ENCODE data around the gene BABAM1.
A peak's percentile ranks its signal among the peaks of the same experiment; 100 is the strongest.
"Not testable (repeated sequence)": the region's sequence is repeated elsewhere in the genome, so short reads cannot be mapped to it uniquely, and the experiment has no call there.

BABAM1 gene

DNA sequence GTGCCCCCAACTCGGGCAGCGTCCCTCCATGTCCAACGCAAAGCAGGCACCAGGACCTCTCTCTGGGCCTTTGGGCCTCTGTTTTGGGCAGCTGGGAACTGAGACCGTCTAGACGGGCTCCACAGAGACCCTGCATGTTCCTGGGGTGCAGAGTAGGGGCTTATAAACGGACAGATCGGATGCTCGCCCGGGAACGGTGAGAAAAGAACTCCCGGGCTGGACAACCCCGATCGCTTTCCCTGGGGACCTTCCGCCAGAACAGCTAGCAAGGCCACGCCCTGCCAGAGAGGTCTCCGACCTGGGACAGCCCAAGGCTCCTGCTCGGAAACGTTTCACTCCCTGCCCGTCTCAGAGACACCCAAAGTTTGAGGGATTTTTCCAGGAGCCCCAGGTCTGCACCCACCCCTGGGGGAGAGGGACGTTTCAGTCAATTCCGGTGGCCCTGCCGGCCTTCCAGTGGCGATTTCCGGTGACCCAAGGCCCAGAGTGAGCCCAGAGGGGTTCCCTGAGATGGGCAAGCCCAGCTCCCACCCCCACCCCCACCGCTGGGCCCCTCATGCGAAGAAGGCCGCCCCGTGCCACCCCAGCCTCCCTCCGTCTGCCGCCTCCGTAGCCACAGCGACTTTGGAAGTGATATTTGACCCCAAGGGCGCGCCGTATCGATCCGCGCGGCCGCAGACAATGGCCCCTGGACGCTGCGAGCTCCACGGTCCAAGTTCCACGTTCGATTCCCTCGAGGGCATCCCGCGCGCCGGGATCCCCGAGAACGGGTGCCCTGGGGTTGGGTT lies 23.2 kb upstream of the BABAM1 start:
- no peak for DNase-seq

DNA sequence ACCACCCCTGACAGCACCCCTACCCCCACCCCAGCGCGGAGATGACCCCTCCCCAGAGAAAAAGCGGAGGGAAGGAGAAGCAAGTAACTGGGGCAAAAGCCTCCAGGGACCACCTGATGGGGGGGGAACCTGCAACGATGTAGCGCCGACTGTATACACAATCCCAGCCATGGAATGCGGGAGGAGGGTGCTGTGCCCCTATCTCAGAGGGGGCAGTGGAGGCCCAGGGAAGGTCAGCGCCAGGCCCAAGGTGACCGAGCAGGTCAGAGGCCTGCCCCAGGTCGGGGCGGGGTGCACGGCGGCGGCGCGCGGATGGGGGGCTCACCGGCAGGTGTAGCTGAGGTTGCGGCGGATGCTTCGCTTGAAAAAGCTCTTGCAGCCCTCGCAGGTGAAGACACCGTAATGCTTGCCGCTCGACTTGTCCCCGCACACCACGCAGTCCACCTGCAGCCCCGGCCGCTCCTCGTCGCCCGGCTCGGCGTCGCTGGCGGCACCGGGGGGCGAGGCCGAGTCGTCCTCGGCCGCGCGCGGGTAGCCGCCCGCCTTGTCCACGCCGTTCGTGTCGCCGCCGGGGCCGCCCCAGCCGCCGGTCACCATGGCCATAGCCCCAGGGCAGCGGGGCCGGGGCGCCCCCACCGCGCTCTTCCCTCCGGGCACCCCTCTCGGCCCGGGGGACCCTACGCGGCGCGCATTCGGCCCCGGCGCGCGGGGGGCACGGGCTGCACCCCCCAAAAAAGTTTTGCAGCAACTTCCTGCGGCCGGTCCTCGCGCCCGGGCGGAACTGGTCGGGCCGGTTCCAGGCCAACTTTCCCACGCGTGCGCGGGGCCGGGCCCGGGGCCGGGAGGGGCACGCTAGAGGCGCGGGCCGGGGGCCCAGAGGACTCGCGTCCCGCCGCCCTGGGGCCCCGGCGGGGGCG lies 22.4 kb upstream of the BABAM1 start:
- no peak for DNase-seq

DNA sequence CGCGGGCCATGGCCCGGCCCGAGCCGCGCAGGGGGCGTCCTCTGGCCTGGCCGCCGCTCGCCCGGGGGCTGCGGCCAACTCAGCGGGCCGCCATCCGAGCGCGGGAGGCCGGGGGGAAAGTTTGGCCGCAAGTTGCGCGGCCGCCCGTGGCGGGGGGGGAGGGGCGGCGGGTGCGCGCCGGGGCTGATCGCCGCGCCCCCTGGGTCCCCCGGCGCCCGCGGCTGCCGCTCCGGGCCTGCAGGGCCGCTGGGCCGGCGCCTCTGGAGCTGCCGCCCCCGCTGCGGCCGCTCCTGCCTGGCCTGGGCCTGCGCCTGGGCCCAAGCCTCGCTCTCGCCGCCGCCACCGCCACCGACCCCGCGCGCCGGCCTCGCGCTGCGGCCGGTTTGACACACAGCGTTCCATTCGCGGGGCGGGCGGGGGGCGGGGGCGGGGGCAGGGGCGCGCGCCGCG lies 21.7 kb upstream of the BABAM1 start, which contains the start of gene NR2F6:
Gene NR2F6 (minus strand): TSS at position 385 of the 450 bp plus-strand sequence. CDS start 699 bp downstream, outside the sequence.
- no peak for DNase-seq

DNA sequence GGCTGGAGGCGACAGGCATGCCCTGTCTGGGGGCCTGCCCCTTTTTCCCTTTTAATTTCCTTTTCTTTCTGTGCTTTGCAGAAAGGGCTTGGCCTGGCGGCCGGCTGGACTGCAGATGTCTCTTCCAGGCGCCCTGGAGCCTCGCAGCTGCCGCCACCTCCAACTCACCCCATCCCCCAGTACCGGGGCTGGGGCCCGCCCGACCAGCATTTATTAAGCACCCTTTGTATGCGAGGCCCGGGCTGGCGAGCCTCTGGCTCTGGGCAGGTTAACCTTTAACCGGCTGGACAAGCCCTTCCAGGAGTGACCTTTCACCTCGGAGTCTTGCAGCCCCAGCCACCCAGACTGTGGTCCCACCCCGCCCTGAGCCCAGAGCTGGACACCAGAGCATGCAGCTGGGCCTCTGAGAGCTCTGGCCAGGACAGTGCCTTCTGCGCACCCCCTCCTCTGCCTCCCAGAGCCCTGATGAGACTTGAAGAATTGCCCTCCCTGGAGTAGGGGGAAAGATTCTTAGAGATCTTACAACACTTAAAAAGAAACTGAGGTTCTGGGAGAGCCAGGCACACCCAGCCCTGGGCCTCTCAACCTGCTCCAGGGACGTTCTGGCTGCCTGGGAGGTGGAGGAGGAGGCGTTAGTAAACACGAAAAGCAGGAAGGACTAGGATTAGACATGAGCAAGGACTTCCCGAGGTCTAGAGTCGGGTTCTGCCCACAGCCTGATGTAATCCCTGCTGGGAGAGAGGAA lies 20.4 kb upstream of the BABAM1 start:
- no peak for DNase-seq

DNA sequence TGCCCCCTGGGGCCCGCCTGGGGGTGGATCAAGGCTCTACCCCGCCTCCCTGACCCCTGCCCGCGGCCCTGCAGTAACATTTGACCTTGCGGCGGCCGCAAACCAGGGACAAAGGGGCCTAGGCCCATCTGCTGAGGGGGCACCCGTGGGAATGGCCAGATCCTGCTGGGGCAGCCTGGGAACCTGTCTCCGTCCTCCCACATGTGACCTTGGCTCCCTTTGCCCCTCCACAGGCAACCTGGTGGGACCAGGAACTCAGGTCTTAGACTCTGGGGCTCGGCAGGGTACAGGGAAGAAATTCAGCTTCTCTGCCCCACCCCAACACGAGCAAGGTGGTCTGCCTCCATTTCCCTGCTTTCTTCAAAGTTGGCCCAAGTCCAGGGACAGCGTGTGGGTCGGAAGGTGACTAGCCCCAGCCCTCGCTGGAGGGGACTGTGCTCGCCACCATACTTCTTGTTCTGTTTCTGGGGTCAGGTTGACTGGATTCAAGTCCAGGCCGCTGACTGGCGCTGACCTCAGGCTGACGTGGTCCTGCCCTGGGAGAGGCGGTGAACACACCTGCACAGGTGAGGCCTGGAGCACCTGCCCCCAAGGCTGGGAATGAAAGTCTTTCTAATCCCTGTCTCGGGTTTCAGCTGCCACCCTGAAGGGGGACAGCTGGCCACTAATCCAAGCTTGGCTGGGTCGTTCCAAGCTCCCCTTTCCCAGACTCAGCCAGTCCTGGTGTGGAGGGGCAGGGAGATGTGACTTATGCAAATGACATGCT lies 19.0 kb upstream of the BABAM1 start:
- no peak for DNase-seq

DNA sequence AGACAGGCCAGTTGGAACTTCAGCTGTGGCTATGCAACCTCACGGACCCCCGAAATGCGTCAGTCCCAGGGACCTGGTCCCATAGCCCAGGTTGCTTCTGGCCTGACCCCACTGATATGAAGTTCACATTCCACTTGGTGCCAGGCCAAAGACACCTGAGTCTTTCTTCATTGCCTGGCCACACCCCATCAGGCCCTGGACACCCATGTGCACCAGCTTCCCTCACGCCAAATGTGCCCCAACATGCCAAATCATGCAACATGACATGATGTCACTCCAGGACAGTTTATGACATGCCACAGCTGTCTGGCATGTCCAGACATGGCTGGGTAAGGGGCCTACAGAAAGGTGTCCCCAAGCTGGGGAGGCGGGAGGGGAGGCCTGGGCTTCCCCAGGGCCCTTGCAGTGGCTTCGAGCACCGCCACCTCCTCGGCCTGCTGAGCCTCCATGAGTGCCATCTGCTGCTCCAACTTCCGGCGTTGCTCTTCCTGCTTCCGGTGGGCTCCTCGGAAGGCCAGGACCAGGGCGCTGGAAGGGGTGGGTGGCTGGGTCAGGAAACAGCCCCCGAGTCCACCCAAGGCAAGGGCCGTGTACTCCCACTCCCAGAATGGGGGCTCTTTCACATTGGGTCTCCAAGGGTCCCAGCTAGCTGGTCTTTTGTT lies 17.2 kb upstream of the BABAM1 start:
- no peak for DNase-seq

DNA sequence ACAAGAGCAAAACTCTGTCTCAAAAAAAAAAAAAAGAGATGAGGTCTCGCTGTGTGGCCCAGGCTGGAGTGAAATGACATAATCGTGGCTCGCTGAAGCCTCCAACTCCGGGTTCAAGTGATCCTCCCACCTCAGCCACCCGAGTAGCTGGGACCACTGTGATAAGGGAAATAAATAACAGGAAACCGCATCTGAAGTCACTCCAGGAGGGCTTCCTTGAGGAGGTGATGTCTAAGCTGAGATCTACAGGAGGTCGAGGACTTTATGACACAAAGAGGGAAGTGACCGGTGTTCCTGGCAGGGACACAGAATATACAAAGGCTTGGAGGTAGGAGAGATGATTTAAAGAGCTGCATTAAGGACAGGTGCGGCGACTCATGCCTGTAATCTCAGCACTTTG lies 12.6 kb upstream of the BABAM1 start:
- DNase-seq: no peak

DNA sequence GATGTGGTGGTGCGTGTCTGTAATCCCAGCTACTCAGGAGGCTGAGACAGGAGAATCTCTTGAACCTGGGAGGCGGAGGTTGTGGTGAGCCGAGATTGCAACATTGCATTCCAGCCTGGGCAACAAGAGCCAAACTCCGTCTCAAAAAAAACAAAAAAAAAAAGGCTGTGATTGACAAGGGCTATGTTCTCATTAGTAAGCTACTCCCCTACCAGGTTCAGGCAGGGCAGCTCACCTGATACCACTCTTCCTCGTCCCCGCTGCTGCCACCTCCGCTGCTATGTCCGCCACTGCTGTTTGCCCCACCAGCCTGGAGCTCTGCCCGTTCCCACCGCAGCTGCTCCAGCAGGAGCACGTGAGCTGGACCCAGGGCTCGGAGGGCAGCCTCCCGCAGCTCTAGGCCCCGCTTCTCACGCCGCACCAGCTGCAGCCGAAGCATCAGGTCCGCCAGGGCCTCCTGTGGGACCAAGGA lies 12.1 kb upstream of the BABAM1 start:
- DNase-seq: no peak

DNA sequence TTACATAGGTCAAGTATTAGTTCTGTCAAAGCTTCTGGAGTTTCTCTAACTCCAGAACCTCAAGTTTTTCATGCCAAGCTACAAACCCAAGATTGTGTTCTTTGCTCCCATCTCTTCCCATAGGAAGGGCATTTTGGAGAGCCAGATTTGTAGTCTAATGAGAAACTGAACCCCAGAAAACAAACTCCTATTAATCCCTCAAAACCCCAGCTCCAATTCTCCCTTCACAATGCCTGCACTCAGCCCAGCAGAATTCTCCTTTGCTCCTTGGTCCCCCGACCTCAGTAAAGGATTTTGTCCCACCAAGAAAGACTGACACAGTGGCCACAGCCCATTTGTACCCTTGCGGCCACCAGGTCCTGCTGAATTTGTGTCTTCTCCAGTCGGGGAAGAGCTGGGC lies 11.1 kb upstream of the BABAM1 start:
- no peak for DNase-seq

DNA sequence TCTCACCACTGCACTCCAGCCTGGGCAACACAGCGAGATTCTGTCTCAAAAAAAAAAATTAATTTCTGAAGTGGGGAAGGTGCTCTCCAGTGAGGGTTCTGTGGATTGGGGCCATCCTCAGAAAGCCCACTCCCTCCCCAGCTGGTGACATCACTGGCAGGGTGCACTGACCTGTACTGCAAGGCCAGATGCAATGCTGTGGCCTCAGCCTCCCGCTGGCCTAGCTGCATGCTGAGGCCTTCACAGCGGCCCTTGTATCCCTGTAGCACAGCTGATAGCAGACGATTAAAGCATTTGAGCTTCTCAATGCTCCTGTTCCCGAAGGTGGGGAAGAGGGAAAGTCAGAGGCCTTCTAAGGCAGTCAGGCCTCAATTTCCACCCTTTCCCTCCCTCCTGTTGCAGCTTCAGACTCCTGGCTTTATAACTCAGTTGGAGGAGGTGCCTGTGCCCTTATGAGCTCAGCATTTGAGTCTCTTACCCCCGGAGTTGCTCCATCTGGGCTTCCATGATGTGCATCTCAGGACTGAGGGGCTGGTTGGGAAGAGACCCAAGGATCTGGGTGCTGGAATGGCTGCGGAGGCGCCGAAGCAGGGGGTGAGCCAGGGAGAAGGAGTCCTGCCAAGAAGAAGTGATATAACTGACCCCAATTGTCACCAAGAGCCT lies 8.0 kb upstream of the BABAM1 start:
- DNase-seq: no peak

DNA sequence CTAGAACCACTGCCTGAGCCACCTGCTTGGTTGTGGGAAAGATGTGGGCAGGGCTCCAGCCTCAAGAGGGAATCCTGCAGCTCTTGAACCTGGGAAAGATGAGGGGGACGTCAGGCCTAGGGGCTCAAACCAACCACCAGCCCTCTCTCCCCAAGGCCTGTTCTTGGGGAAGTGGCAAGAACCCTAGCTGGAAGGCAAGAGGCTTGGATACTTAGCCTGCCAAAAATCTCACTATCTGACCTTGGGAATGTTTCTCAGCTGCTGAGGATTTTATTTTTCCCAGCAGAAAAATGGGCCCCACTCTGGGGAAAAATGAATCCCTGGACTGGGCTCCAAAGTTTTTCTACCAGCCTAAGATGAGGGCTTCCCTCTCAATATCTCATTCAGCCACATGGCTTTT lies 7.3 kb upstream of the BABAM1 start:
- DNase-seq: no peak

DNA sequence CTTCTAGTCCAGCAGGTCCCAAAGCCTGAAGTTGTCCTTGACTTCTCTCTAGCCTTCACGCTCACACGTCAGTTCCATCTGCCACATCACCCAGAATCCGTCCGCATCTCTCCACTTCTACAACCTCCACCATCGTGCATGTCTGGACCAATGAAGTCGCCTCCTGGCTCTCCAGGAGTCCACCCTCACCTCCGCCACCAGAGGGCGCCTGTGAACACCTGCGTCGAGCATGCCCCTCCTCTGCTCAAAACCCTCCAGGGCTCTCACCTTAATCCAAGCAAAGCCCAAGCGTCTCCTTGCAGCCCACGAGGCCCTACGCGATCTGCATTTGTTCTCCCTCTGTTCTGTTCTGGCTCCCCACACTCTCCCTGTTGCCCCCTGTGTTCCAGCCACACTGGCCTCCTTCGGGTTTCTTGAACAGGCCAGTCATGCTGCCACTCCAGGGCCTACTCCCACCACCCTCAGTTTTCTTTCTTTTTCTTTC lies 6.4 kb upstream of the BABAM1 start:
- DNase-seq: peak; percentile 91

DNA sequence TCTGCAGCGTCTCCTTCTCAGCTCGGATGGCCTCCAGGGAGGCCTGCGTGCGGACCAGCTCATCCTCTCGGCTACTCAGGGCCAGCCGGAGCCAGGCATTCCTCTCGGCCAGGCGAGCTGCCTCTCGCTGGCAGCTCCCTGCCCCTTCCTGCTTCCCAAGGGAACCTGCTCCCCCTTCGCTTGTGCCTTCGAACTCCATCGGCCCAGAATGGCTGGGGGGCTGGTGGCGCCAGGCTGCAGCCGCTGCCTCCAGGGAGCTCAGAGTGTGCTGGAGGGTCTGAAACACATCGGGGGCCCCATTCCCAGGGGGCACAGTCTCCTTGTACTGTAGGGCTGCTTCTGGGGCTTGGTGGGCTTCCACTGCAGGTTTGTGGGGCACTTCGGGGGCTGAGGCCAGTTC lies 4.7 kb upstream of the BABAM1 start:
- DNase-seq: no peak

DNA sequence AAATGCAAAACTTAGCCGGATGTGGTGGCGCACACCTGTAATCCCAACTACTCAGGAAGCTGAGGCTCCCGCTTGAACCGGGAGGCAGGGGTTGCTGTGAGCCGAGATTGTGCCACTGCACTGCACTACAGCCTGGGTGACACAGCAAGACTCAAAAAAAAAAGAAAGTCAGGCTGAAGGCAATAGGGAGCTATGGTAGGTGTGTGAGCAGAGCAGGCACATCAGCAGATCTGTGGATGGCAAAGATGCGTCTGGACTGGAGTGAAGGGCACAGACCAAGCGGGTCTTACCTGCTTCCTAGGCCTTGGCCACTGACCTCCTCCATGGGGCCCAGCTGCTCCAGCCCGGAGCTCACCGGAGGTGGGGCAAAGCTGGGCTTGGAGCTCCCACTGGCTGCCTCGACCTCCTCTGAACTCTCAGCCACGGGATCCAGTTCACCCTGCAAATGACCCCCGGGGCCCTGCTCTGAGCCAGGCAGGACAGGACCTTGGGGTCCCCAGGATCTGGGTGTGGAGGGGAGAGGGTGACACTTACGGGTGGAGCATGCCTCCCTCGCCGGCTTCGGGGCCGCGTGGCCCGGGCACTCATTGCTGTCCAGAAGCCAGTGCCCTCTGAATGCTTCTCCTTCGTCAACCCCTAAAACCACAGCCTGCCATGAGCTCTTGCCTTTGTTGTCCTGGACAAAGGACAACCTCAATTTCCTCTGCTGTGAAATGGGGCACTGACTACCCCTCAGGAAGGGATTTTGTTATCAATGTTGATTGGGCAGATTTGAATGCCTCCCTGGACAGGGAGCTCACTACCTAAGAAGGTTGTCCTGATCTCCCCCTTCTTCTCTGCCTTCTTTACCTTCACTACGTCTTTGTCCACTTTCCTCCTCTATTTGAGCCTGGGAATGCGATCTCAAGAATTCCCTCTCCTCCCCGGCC lies 3.3 kb upstream of the BABAM1 start:
- no peak for DNase-seq

DNA sequence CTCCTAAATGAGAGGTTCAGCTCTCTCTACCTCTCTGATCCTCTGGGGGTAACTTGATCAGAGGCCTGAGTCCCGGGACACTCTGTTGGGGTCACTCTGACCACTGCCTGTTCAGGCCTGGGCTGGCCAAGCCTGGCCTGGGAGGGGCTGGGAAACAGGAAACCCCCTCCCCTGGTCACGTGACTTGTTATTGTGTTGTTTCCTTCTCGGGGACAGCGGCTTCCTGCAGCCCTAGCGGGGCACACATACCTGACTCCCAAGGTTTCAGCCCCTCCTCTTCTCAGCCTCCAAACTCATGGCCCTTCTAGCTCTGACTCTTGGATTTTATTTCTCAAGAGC lies 2.6 kb upstream of the BABAM1 start, which contains the start of gene USHBP1:
Gene USHBP1 (minus strand): TSS at position 105 of the 339 bp plus-strand sequence. CDS start 446 bp downstream, outside the sequence.
- DNase-seq: no peak

DNA sequence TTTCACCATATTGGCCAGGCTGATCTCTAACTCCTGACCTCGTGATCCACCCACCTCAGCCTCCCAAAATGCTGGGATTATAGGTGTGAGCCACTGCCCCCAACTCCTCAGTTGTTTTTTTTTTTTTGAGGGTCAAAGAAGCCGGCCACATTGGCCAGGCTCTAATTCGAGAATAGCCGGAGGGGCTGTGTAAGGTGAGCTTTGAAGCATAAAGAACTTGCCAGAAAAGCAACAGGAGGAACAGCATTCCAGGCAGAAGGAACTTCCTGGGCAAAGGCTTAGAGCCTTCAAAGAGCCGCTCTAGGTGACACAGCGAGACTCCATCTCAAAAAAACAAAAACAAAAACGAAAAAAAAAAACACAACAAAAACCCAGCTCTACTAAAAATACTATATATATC lies 1.2 kb upstream of the BABAM1 start:
- no peak for DNase-seq

DNA sequence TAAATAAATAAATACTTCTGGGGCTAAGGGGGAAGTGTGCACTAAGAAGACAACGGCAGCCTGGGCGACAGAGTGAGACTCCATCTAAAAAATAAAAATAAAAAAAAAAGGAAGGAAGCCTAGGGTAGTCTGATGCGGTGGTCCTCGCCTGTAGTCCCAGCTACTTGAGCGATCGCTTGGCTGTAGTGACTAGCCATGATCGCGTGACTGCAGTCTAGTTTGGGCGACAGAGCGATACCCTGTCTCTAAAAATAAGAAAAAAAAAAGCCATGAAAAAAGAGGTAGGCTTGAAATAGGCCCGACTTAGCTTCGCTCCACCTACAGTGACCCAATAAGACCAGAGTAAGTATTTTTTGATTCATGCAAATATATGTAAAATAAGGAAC lies 661 bp upstream of the BABAM1 start:
- DNase-seq: no peak

DNA sequence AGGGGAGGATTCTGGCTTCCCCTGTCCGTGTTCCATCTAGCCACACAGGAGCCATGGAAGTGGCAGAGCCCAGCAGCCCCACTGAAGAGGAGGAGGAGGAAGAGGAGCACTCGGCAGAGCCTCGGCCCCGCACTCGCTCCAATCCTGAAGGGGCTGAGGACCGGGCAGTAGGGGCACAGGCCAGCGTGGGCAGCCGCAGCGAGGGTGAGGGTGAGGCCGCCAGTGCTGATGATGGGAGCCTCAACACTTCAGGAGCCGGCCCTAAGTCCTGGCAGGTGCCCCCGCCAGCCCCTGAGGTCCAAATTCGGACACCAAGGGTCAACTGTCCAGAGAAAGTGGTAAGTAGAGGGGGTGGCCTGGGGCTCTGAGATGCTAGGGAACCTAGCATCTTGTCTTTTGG lies 1.5 kb downstream of the BABAM1 start:
- no peak for DNase-seq

DNA sequence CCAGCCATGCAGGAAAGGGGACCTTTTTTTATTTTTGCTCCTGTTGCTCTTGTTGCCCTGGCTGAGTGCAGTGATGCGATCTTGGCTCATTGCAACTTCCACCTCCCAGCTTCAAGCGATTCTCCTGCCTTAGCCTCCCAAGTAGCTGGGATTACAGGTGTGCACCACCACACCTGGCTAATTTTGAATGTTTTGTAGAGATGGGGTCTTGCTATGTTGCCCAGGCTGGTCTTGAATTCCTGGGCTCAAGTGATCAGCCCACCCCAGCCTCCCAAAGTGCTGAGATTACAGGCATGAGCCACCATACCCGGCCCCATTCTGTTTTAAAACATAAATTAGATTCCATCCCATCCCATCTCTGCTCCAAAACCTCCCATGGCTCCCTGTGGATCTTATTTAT lies 7.6 kb downstream of the BABAM1 start:
- DNase-seq: not testable (repeated sequence)

Data from CD4-positive, alpha-beta T cell treated with Interleukin-21 for 1 hour (primary cell).